GM19467 (cell line): ENCODE results near the gene AMIGO3.
"Not testable (repeated sequence)": the region's sequence is repeated elsewhere in the genome, so short reads cannot be mapped to it uniquely, and the experiment has no call there.

Experiments used
- ATAC-seq: cut with Tn5 transposase; IDR thresholded peaks from one replicate; pipeline ENCODE4 v1.9.1; 2021; ENCODE audit warnings: mild to moderate bottlenecking, moderate library complexity; ENCODE audit not compliant: unreplicated experiment

Gene AMIGO3

GRCh38 chr3:49719214-49719884 lies at the start of gene AMIGO3:
AMIGO3 (minus strand) TSS chr3:49719684; CDS start chr3:49719465, 219 bp downstream.
- peak; percentile 42 for ATAC-seq

GRCh38 chr3:49763981-49764380 lies 44.5 kb upstream of the AMIGO3 start:
- no peak for ATAC-seq

- ATAC-seq: no peak
These were observed 42.2 kb upstream of the AMIGO3 start for GRCh38 chr3:49761661-49762060.

GRCh38 chr3:49759226-49759625 lies 39.7 kb upstream of the AMIGO3 start:
- ATAC-seq: no peak

- no peak for ATAC-seq
These were observed 37.7 kb upstream of the AMIGO3 start for GRCh38 chr3:49757197-49757596.

- ATAC-seq: no peak
These were observed 36.6 kb upstream of the AMIGO3 start for GRCh38 chr3:49756036-49756435.

- no peak for ATAC-seq
These were observed 35.1 kb upstream of the AMIGO3 start for GRCh38 chr3:49754536-49754935.

- ATAC-seq: no peak
These were observed 32.0 kb upstream of the AMIGO3 start for GRCh38 chr3:49751501-49751900.

- ATAC-seq: no peak
These were observed 30.6 kb upstream of the AMIGO3 start for GRCh38 chr3:49750056-49750455.

GRCh38 chr3:49748874-49749273 lies 29.4 kb upstream of the AMIGO3 start:
- not testable (repeated sequence) for ATAC-seq

GRCh38 chr3:49747792-49748480 lies 28.5 kb upstream of the AMIGO3 start:
- ATAC-seq: no peak

- no peak for ATAC-seq
These were observed 26.5 kb upstream of the AMIGO3 start for GRCh38 chr3:49745986-49746385.

GRCh38 chr3:49740427-49740826 lies 20.9 kb upstream of the AMIGO3 start:
- ATAC-seq: no peak

GRCh38 chr3:49738067-49738713 lies 18.7 kb upstream of the AMIGO3 start:
- ATAC-seq: no peak

- no peak for ATAC-seq
These were observed 15.3 kb upstream of the AMIGO3 start for GRCh38 chr3:49734752-49735151.

GRCh38 chr3:49733551-49733950 lies 14.1 kb upstream of the AMIGO3 start:
- no peak for ATAC-seq

GRCh38 chr3:49732597-49732996 lies 13.1 kb upstream of the AMIGO3 start:
- no peak for ATAC-seq

GRCh38 chr3:49729966-49730609 lies 10.6 kb upstream of the AMIGO3 start:
- no peak for ATAC-seq

GRCh38 chr3:49727924-49728361 lies 8.5 kb upstream of the AMIGO3 start:
- no peak for ATAC-seq

GRCh38 chr3:49727154-49727923 lies 7.9 kb upstream of the AMIGO3 start:
- ATAC-seq: no peak
